Liver (tissue), 9 donors: ENCODE measurements around the gene MMD2. TPM values are rescaled to one million over a fixed set of nuclear protein-coding genes. Genes with fewer than 3 reads are reported as not detected.

Experiments
- DNase-seq: peaks from one replicate; pipeline ENCODE4 v3.0.0-alpha.2; 2017; ENCODE audit warnings: low spot score
- H3K27ac ChIP-seq, 2 donors: one replicate each; pipeline ENCODE4 v1.7.0; 2013; ENCODE audit warnings: inconsistent platforms in 2 of 2, low read length in 2 of 2, control low read depth in 1 of 2, low read depth in 1 of 2, mild to moderate bottlenecking in 1 of 2
- H3K27me3 ChIP-seq, 4 donors: one replicate each; pipeline versions ENCODE4 v1.6.1 to v1.7.0; 2013; ENCODE audit warnings: low read length in 3 of 4, inconsistent platforms in 1 of 4, mild to moderate bottlenecking in 1 of 4, moderate library complexity in 1 of 4; ENCODE audit not compliant: control insufficient read depth in 4 of 4, insufficient read depth in 4 of 4
- H3K36me3 ChIP-seq, 4 donors: one replicate each; pipeline versions ENCODE4 v1.6.1 to v1.7.0; 2013; ENCODE audit warnings: low read length in 3 of 4, mild to moderate bottlenecking in 3 of 4, low read depth in 1 of 4, moderate library complexity in 1 of 4; ENCODE audit not compliant: control insufficient read depth in 4 of 4, insufficient read depth in 3 of 4
- H3K4me1 ChIP-seq, 4 donors: one replicate each; pipeline versions ENCODE4 v1.6.1 to v1.7.0; 2013; ENCODE audit warnings: low read length in 3 of 4, mild to moderate bottlenecking in 3 of 4, moderate library complexity in 1 of 4; ENCODE audit not compliant: control insufficient read depth in 4 of 4, insufficient read depth in 4 of 4
- H3K4me3 ChIP-seq, 3 donors: one replicate each; pipeline versions ENCODE4 v1.6.1 to v1.7.0; 2013; ENCODE audit warnings: low read length in 3 of 3, control low read depth in 1 of 3, low read depth in 1 of 3, mild to moderate bottlenecking in 1 of 3
- H3K9ac ChIP-seq, 2 donors: one replicate each; pipeline ENCODE4 v1.7.0; 2013; ENCODE audit warnings: low read length in 2 of 2, mild to moderate bottlenecking in 2 of 2, moderate library complexity in 2 of 2, control low read depth in 1 of 2, low read depth in 1 of 2
- H3K9me3 ChIP-seq, 4 donors: one replicate each; pipeline versions ENCODE4 v1.6.1 to v1.7.0; 2013; ENCODE audit warnings: low read length in 3 of 4; ENCODE audit not compliant: control insufficient read depth in 4 of 4
- ATF3 ChIP-seq: IDR thresholded peaks from 2 replicates; pipeline ENCODE4 v1.6.1; 2016; ENCODE audit warnings: antibody characterized with exemption
- CTCF ChIP-seq: fragments of 150-350 bp; IDR thresholded peaks from 2 replicates; pipeline ENCODE4 v1.5.1; 2017; ENCODE audit warnings: improper control_type of control experiment, low read depth, low read length; ENCODE audit not compliant: missing input control
- FOXA1 ChIP-seq: IDR thresholded peaks from 2 replicates; pipeline ENCODE4 v1.6.1; 2016; ENCODE audit warnings: antibody characterized with exemption
- GABPA ChIP-seq, 2 donors: IDR thresholded peaks in 1 of 2; conservative IDR thresholded peaks in 1 of 2; 2 replicates each; pipeline ENCODE4 v1.6.1; 2016; ENCODE audit warnings: antibody characterized with exemption in 2 of 2, mild to moderate bottlenecking in 1 of 2, moderate library complexity in 1 of 2
- HNF4A ChIP-seq, 2 donors: conservative IDR thresholded peaks; 2 replicates each; pipeline ENCODE4 v1.6.1; 2016; ENCODE audit warnings: antibody characterized with exemption in 2 of 2, mild to moderate bottlenecking in 2 of 2
- HNF4G ChIP-seq: IDR thresholded peaks from 2 replicates; pipeline ENCODE4 v1.6.1; 2016; ENCODE audit warnings: antibody characterized with exemption
- JUND ChIP-seq, 2 donors: IDR thresholded peaks; 2 replicates each; pipeline ENCODE4 v1.6.1; 2016; ENCODE audit warnings: antibody characterized with exemption in 2 of 2
- MAX ChIP-seq: IDR thresholded peaks from 2 replicates; pipeline ENCODE4 v1.6.1; 2016; ENCODE audit warnings: antibody characterized with exemption
- NR2F2 ChIP-seq: IDR thresholded peaks from 2 replicates; pipeline ENCODE4 v1.6.1; 2016; ENCODE audit warnings: antibody characterized with exemption
- RAD21 ChIP-seq, 2 donors: IDR thresholded peaks; 2 replicates each; pipeline ENCODE4 v1.6.1; 2016; ENCODE audit warnings: antibody characterized with exemption in 2 of 2, mild to moderate bottlenecking in 2 of 2
- REST ChIP-seq: IDR thresholded peaks from 2 replicates; pipeline ENCODE4 v1.6.1; 2016; ENCODE audit warnings: antibody characterized with exemption, mild to moderate bottlenecking
- TAF1 ChIP-seq: conservative IDR thresholded peaks from 2 replicates; pipeline ENCODE4 v1.6.1; 2016; ENCODE audit warnings: antibody characterized with exemption, mild to moderate bottlenecking
- YY1 ChIP-seq: IDR thresholded peaks from 2 replicates; pipeline ENCODE4 v1.6.1; 2016; ENCODE audit warnings: antibody characterized with exemption, mild to moderate bottlenecking
- ZBTB33 ChIP-seq: IDR thresholded peaks from 2 replicates; pipeline ENCODE4 v1.6.1; 2016; ENCODE audit warnings: antibody characterized with exemption
- WGBS: extraction: QIAGEN DNeasy Blood & Tissue Kit; methylation state at CpG from one replicate; pipeline ENCODE4 v1.1.7; 2013; 5-methylcytosine and 5-hydroxymethylcytosine counted together
- polyA plus RNA-seq, 2 donors: library from polyadenylated mRNA; stranded (reverse) in 1 of 2; unstranded in 1 of 2; fragments of 200-250 nt in 1 of 2; fragments of >200 nt in 1 of 2; fragmentation: Nextera tagmentation in 1 of 2; extraction: Ambion mirVana in 1 of 2; gene quantifications; one replicate each; pipeline versions ENCODE4 v1.2.1 to v1.2.3, GENCODE V29; 2013 to 2015
- total RNA-seq, 2 donors: library from RNA; depleted of rRNA; stranded (reverse); fragments of >200 nt; gene quantifications; one replicate each; pipeline ENCODE4 v1.2.3, GENCODE V29; 2014
- donor health status: healthy.
- donor health status: healthy.
- donor health status: healthy.
- donor health status: healthy.
- donor health status: healthy.

The MMD2 gene
- total and polyA plus RNA-seq, 4 donors: not detected

- TF ChIP-seq ZBTB33: no peak
Measured at GRCh38 chr7:5001003-5001402, 42.0 kb upstream of the MMD2 start (continued).

DNA sequence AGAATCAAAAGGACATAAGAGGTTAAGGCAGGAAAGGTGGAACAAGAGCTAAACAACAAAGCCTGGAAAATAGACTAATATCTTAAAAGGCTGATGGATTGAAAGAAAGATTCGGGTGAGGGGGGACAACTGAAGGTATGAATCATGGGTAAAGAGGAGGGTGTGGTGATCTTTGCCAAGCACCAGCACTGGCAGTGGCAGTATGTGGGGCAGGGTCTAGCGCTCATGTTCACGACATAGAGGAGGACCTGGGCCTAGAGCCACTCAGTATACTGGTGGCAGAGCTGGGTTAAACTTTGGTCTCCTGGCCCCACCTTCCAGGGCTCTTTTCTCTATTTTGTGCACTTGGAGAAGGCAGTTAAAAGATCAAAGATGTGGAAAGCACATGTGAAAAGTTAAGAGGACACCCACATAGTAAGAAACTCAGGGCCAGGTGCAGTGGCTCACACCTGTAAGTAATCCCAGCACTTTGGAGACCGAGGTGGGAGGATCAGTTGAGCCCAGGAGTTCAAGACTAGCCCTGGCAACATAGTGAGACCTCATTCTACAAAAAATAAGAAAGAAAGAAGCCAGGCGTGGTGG is 40.5 kb upstream of the MMD2 start:
- H3K4me1 ChIP-seq: no peaks in the 10 kb centered on the region
- DNase-seq: no peak
- no peak overlapping the region for H3K27ac ChIP-seq
- no peaks in the 10 kb centered on the region for H3K27me3 ChIP-seq
- no peaks in the 10 kb centered on the region for H3K9me3 ChIP-seq
- H3K9ac ChIP-seq: no peak overlapping the region
- no peak overlapping the region for H3K4me3 ChIP-seq
- H3K36me3 ChIP-seq: peaks cover 3 to 27% (median 13%) of the 10 kb centered on the region in 4 donors
- TF ChIP-seq YY1: no peak
- TF ChIP-seq HNF4A (conservative IDR thresholded peaks at IDR 0.05): no peak
- no peak for TF ChIP-seq JUND (IDR thresholded peaks at IDR 0.05)
- TF ChIP-seq ATF3: no peak
- TF ChIP-seq GABPA (IDR thresholded peaks at IDR 0.05 in 1 of 2, conservative IDR thresholded peaks at IDR 0.05 in 1 of 2): no peak
- TF ChIP-seq HNF4G: no peak
- no peak for TF ChIP-seq CTCF
- no peak for TF ChIP-seq MAX
- no peak for TF ChIP-seq FOXA1
- TF ChIP-seq RAD21 (IDR thresholded peaks at IDR 0.05): no peak
- TF ChIP-seq REST: no peak
- WGBS: 96% methylated on average over 5 of the region's 5 CpGs

GRCh38 chr7:4998910-4999309 is 39.9 kb upstream of the MMD2 start:
- DNase-seq: no peak
- no peak overlapping the region for H3K9ac ChIP-seq
- H3K4me3 ChIP-seq: no peak overlapping the region
- no peaks in the 10 kb centered on the region for H3K4me1 ChIP-seq
- H3K27ac ChIP-seq: no peak overlapping the region
- peaks cover 3 to 27% (median 13%) of the 10 kb centered on the region in 4 donors for H3K36me3 ChIP-seq
- 95% methylated on average over 7 of the region's 7 CpGs for WGBS
- no peaks in the 10 kb centered on the region for H3K27me3 ChIP-seq
- no peaks in the 10 kb centered on the region for H3K9me3 ChIP-seq
- TF ChIP-seq ATF3 (no peak), ZBTB33 (no peak), CTCF (no peak), GABPA (IDR thresholded peaks at IDR 0.05 in 1 of 2, conservative IDR thresholded peaks at IDR 0.05 in 1 of 2) (no peak), MAX (no peak), FOXA1 (no peak), TAF1 (no peak), NR2F2 (no peak)
